Neuronal stem cell (in vitro differentiated cells): Measurements from ENCODE around the gene DOCK4.

Experiments used
- DNase-seq: peaks from one replicate; pipeline ENCODE4 v3.0.0-alpha.2; 2013; ENCODE audit warnings: low spot score
- H2AFZ ChIP-seq: one replicate; pipeline ENCODE4 v1.6.1; 2013; ENCODE audit warnings: mild to moderate bottlenecking, low read length, inconsistent platforms
- H2AK5ac ChIP-seq: 2 replicates; pipeline ENCODE4 v1.6.1; 2013; ENCODE audit warnings: low read depth, mild to moderate bottlenecking, inconsistent platforms, low read length, moderate library complexity, mixed read lengths
- H2BK120ac ChIP-seq: 2 replicates; pipeline ENCODE4 v1.6.1; 2013; ENCODE audit warnings: low read depth, mild to moderate bottlenecking, inconsistent platforms, low read length, moderate library complexity, mixed read lengths
- H2BK12ac ChIP-seq: one replicate; pipeline ENCODE4 v1.6.1; 2013; ENCODE audit warnings: low read length, inconsistent platforms
- H2BK15ac ChIP-seq: 2 replicates; pipeline ENCODE4 v1.6.1; 2013; ENCODE audit warnings: mild to moderate bottlenecking, low read length, inconsistent platforms, mixed read lengths
- H2BK5ac ChIP-seq: one replicate; pipeline ENCODE4 v1.6.1; 2013; ENCODE audit warnings: inconsistent platforms, mild to moderate bottlenecking, low read length, moderate library complexity
- H3K14ac ChIP-seq: one replicate; pipeline ENCODE4 v1.6.1; 2013; ENCODE audit warnings: low read length, inconsistent platforms
- H3K18ac ChIP-seq: 2 replicates; pipeline ENCODE4 v1.6.1; 2013; ENCODE audit warnings: low read length, inconsistent platforms
- H3K23ac ChIP-seq: 2 replicates; pipeline ENCODE4 v1.6.1; 2013; ENCODE audit warnings: low read depth, mild to moderate bottlenecking, mixed read lengths, low read length, inconsistent platforms; ENCODE audit not compliant: poor library complexity
- H3K27ac ChIP-seq: replicated peaks from 3 replicates; pipeline ENCODE4 v1.5.1; 2013; ENCODE audit warnings: low read length, inconsistent platforms
- H3K27me3 ChIP-seq, 3 experiments: 2 replicates each; pipeline ENCODE4 v1.6.1; 2013; ENCODE audit warnings: low read length in 3 of 3, mild to moderate bottlenecking in 2 of 3, inconsistent platforms in 1 of 3, low read depth in 1 of 3, mixed read lengths in 1 of 3, moderate library complexity in 1 of 3; ENCODE audit not compliant: control insufficient read depth in 3 of 3, insufficient read depth in 3 of 3
- H3K36me3 ChIP-seq, 2 donors: replicated peaks in 1 of 2; 2 replicates each; pipeline ENCODE4 v1.6.1; 2013; ENCODE audit warnings: low read length in 2 of 2; ENCODE audit not compliant: control insufficient read depth in 2 of 2, insufficient read depth in 2 of 2
- H3K4ac ChIP-seq: 2 replicates; pipeline ENCODE4 v1.6.1; 2013; ENCODE audit warnings: inconsistent platforms, mild to moderate bottlenecking, low read length, moderate library complexity
- H3K4me1 ChIP-seq, 2 donors: 1 replicate in 1 of 2; 2 replicates in 1 of 2; pipeline ENCODE4 v1.6.1; 2013; ENCODE audit warnings: low read length in 2 of 2, low read depth in 1 of 2; ENCODE audit not compliant: control insufficient read depth in 2 of 2, insufficient read depth in 1 of 2
- H3K4me2 ChIP-seq: one replicate; pipeline ENCODE4 v1.6.1; 2013; ENCODE audit warnings: mild to moderate bottlenecking, low read length, inconsistent platforms; ENCODE audit not compliant: insufficient read depth, poor library complexity, severe bottlenecking
- H3K4me3 ChIP-seq, 2 donors: 2 replicates each; pipeline ENCODE4 v1.5.1; 2013; ENCODE audit warnings: low read length in 2 of 2, mild to moderate bottlenecking in 2 of 2, inconsistent platforms in 1 of 2, moderate library complexity in 1 of 2
- H3K79me1 ChIP-seq: one replicate; pipeline ENCODE4 v1.6.1; 2013; ENCODE audit warnings: low read depth, mild to moderate bottlenecking, inconsistent platforms, low read length, moderate library complexity
- H3K9ac ChIP-seq: one replicate; pipeline ENCODE4 v1.6.1; 2013; ENCODE audit warnings: mild to moderate bottlenecking, low read depth, low read length, inconsistent platforms; ENCODE audit not compliant: poor library complexity
- H3K9me3 ChIP-seq, 2 donors: replicated peaks in 1 of 2; 2 replicates each; pipeline versions ENCODE3 to v1.6.1; 2013; ENCODE audit warnings: low read length in 2 of 2, mild to moderate bottlenecking in 2 of 2, inconsistent platforms in 1 of 2, low read depth in 1 of 2, mixed read lengths in 1 of 2, moderate library complexity in 1 of 2; ENCODE audit not compliant: control insufficient read depth in 2 of 2, insufficient read depth in 1 of 2
- H4K8ac ChIP-seq: one replicate; pipeline ENCODE4 v1.6.1; 2013; ENCODE audit warnings: low read depth, mild to moderate bottlenecking, inconsistent platforms, low read length, moderate library complexity
- H4K91ac ChIP-seq: one replicate; pipeline ENCODE4 v1.6.1; 2013; ENCODE audit warnings: low read length, low read depth, mild to moderate bottlenecking, inconsistent platforms; ENCODE audit not compliant: poor library complexity
- WGBS, 2 donors: extraction: QIAGEN DNeasy Blood & Tissue Kit; methylation state at CpG; one replicate each; pipeline ENCODE4 v1.1.7; 2013; ENCODE audit warnings: missing lambda C conversion rate in 2 of 2, mixed read lengths in 1 of 2; ENCODE audit not compliant: insufficient read length in 2 of 2, insufficient replicate concordance in 1 of 2; ENCODE audit errors: extremely low coverage in 2 of 2; 5-methylcytosine and 5-hydroxymethylcytosine counted together

Gene DOCK4

GRCh38 chr7:112025556-112025955 lies 180.6 kb downstream of the DOCK4 start:
- DNase-seq: no peak
- Histone ChIP-seq H2AFZ (no peak overlapping the region), H2BK5ac (no peak overlapping the region), H3K14ac (no peak overlapping the region), H3K9ac (no peak overlapping the region), H3K27ac (no peak overlapping the region), H2BK120ac (no peak overlapping the region), H4K8ac (no peak overlapping the region), H3K4ac (no peak overlapping the region), H3K4me2 (no peak overlapping the region), H3K36me3 (no peaks in the 10 kb centered on the region), H2BK15ac (no peak overlapping the region), H3K79me1 (no peaks in the 10 kb centered on the region), H3K4me3 (no peak overlapping the region), H3K9me3 (no peaks in the 10 kb centered on the region), H2BK12ac (no peak overlapping the region), H2AK5ac (no peak overlapping the region), H3K23ac (no peak overlapping the region), H3K27me3 (no peaks in the 10 kb centered on the region), H3K4me1 (no peaks in the 10 kb centered on the region), H4K91ac (no peak overlapping the region), H3K18ac (no peak overlapping the region)
- no CpG with 5 or more reads among the region's 2 CpGs for WGBS, 2 donors

DNA sequence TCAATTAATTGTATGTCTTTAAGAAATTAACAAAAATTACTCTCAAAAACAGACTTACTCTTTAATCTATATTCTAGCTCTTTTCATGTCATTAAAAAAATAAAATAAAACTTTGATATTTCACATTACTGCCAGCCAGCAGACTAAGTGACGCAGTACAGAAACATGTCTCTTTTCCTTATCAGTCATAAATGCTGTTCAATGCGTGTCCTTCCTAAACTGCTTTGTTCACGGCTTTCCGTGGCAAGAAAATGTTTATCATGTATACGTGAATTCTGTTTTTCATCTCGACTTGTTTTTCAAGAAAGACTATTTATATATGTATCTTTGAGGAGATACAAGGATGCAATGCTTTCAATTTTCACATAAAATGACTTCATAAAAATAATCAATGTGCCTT lies 182.4 kb downstream of the DOCK4 start:
- Histone ChIP-seq H2BK12ac (no peak overlapping the region), H3K4me3 (no peak overlapping the region), H3K27ac (no peak overlapping the region), H3K4ac (no peak overlapping the region), H4K8ac (no peak overlapping the region), H2BK15ac (no peak overlapping the region), H3K27me3 (no peaks in the 10 kb centered on the region), H2AK5ac (no peak overlapping the region), H3K4me2 (no peak overlapping the region), H2BK5ac (no peak overlapping the region), H3K4me1 (no peaks in the 10 kb centered on the region), H3K14ac (no peak overlapping the region), H3K9ac (no peak overlapping the region), H3K18ac (no peak overlapping the region), H3K79me1 (no peaks in the 10 kb centered on the region), H2BK120ac (no peak overlapping the region), H2AFZ (no peak overlapping the region), H3K36me3 (no peaks in the 10 kb centered on the region), H4K91ac (no peak overlapping the region), H3K9me3 (no peaks in the 10 kb centered on the region), H3K23ac (no peak overlapping the region)
- no peak for DNase-seq
- WGBS, 2 donors: no CpG with 5 or more reads among the region's 6 CpGs

DNA sequence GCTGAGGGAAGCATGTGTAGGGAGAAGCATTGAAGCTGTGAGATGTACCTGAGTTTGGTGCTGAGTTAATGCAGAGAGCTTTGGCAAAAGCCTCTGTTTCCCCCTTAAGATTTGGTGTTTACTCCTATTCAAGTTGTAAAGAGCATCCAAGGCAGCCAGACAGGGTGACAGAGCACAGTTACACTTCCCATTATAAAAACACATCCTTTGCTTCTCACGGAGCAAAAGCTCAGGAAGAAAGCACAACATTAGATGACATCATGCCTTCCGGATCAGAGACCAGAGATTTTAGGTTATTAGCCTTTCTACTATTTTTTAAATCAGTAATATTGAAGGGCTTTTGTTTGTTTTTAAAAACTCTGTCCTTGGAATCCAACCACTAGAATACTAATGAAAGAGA lies 182.9 kb downstream of the DOCK4 start:
- Histone ChIP-seq H3K36me3 (no peaks in the 10 kb centered on the region), H3K4me1 (no peaks in the 10 kb centered on the region), H4K8ac (no peak overlapping the region), H3K79me1 (no peaks in the 10 kb centered on the region), H2AFZ (no peak overlapping the region), H3K18ac (no peak overlapping the region), H2BK120ac (no peak overlapping the region), H4K91ac (no peak overlapping the region), H2BK5ac (no peak overlapping the region), H3K14ac (no peak overlapping the region), H3K4me2 (no peak overlapping the region), H2AK5ac (no peak overlapping the region), H3K4me3 (no peak overlapping the region), H2BK15ac (no peak overlapping the region), H3K27ac (no peak overlapping the region), H3K27me3 (no peaks in the 10 kb centered on the region), H3K23ac (no peak overlapping the region), H2BK12ac (no peak overlapping the region), H3K9ac (no peak overlapping the region), H3K9me3 (no peaks in the 10 kb centered on the region), H3K4ac (no peak overlapping the region)
- no CpG with 5 or more reads among the region's 2 CpGs for WGBS, 2 donors
- no peak for DNase-seq

- H3K9ac ChIP-seq: no peak overlapping the region
- H3K18ac ChIP-seq: no peak overlapping the region
- no peaks in the 10 kb centered on the region for H3K9me3 ChIP-seq
- H3K14ac ChIP-seq: no peak overlapping the region
- no peak overlapping the region for H4K8ac ChIP-seq
- H3K27ac ChIP-seq: no peak overlapping the region
- no peak overlapping the region for H2BK12ac ChIP-seq
- no peaks in the 10 kb centered on the region for H3K4me1 ChIP-seq
- WGBS, 2 donors: no CpG with 5 or more reads among the region's 6 CpGs
- H3K4me3 ChIP-seq: no peak overlapping the region
- no peak overlapping the region for H2AFZ ChIP-seq
- H2AK5ac ChIP-seq: no peak overlapping the region
- no peak overlapping the region for H3K23ac ChIP-seq
- H3K4ac ChIP-seq: no peak overlapping the region
- H3K27me3 ChIP-seq: no peaks in the 10 kb centered on the region
- no peak overlapping the region for H2BK120ac ChIP-seq
- H2BK15ac ChIP-seq: no peak overlapping the region
- DNase-seq: no peak
- no peak overlapping the region for H3K4me2 ChIP-seq
- no peak overlapping the region for H4K91ac ChIP-seq
- no peaks in the 10 kb centered on the region for H3K36me3 ChIP-seq
- no peaks in the 10 kb centered on the region for H3K79me1 ChIP-seq
- H2BK5ac ChIP-seq: no peak overlapping the region
These were observed 184.1 kb downstream of the DOCK4 start for GRCh38 chr7:112022128-112022527.
